ENCODE data around the gene WRNIP1. TPM values are rescaled to one million over a fixed set of nuclear protein-coding genes. Genes with fewer than 3 reads are reported as not detected.

The WRNIP1 gene
- total and polyA plus RNA-seq, 2 of the 4 experiments (the other 2 are of a cell fraction): 43.7 to 47.1 TPM

- Histone ChIP-seq H2AK9ac (replicated peaks; ENCODE audit: low read depth, low read length, poor library complexity) (no peak overlapping the region), H3K9me3 (ENCODE audit: control insufficient read depth, insufficient read depth, low read length) (no peaks in the 10 kb centered on the region), H3K79me1 (ENCODE audit: low read depth in 1 of 2, low read length in 2 of 2) (no peaks in the 10 kb centered on the region), H3K27me3 (ENCODE audit: control insufficient read depth, insufficient read depth, low read length) (no peaks in the 10 kb centered on the region), H4K8ac (ENCODE audit: low read depth in 2 of 2, low read length in 2 of 2) (no peak overlapping the region), H4K91ac (ENCODE audit: insufficient read depth, low read depth, low read length) (no peak overlapping the region), H3K4me3 (ENCODE audit: insufficient read depth, low read depth, low read length) (no peak overlapping the region), H2AK5ac (ENCODE audit: low read depth, low read length) (no peak overlapping the region), H2AFZ (replicated peaks; ENCODE audit: low read length, poor library complexity) (no peak overlapping the region), H2BK5ac (ENCODE audit: low read depth, low read length, poor library complexity, severe bottlenecking) (no peak overlapping the region), H3K9ac (ENCODE audit: low read depth, low read length) (no peak overlapping the region), H3K56ac (ENCODE audit: extremely low read depth, insufficient read depth, low read length) (no peak overlapping the region), H3K14ac (replicated peaks; ENCODE audit: low read depth, low read length) (no peak overlapping the region), H3K27ac (ENCODE audit: insufficient read depth, low read length) (no peak overlapping the region), H4K5ac (ENCODE audit: low read depth, low read length) (no peak overlapping the region), H2BK20ac (ENCODE audit: low read depth, low read length) (no peak overlapping the region), H2BK15ac (ENCODE audit: low read depth, low read length) (no peak overlapping the region), H4K20me1 (ENCODE audit: insufficient read depth, low read length) (no peaks in the 10 kb centered on the region), H3K23ac (ENCODE audit: low read depth, low read length) (no peak overlapping the region), H3K36me3 (ENCODE audit: control insufficient read depth, insufficient read depth, low read length) (no peaks in the 10 kb centered on the region), H3K9me1 (ENCODE audit: insufficient read depth, low read length) (peaks cover 3% of the 10 kb centered on the region; the same call in 1 of the 2 replicates), H3K4me1 (ENCODE audit: control insufficient read depth, insufficient read depth, low read length) (peaks cover 11% of the 10 kb centered on the region; the same call in 1 of the 2 replicates), H3K4me2 (ENCODE audit: low read depth, low read length) (no peak overlapping the region), H3K18ac (ENCODE audit: low read depth, low read length) (no peak overlapping the region), H3K4ac (ENCODE audit: low read depth, low read length) (no peak overlapping the region), H2BK120ac (ENCODE audit: low read depth, low read length) (no peak overlapping the region)
- BruUV-seq (replicated peaks): no TSS peak
- DNase-seq (no peak), ATAC-seq (ENCODE audit: low read depth) (no peak)
- dilution Hi-C loops (cut with HindIII; ENCODE audit: low sequenced_read_pairs, unreplicated experiment) (no loop called here), intact Hi-C loops (cut with micrococcal nuclease) (loop anchor here (1.0 to 5.0 kb wide), 6 partner anchors 27 to 319 kb away; partner anchors contain the start of genes SERPINB1 and WRNIP1), in situ Hi-C loops (cut with MboI; ENCODE audit: low sequenced_read_pairs) (no loop called here)
- TF ChIP-seq CEBPB (IDR thresholded peaks at IDR 0.05; ENCODE audit: low read depth, low read length): no peak
- TF ChIP-seq MAFK (IDR thresholded peaks at IDR 0.05; ENCODE audit: low read depth, low read length): no peak
- TF ChIP-seq MXI1 (IDR thresholded peaks at IDR 0.05; ENCODE audit: borderline replicate concordance, low read depth, low read length): no peak
- no peak for TF ChIP-seq MAZ (IDR thresholded peaks at IDR 0.05; ENCODE audit: borderline replicate concordance, low read depth, low read length)
- no peak for TF ChIP-seq RCOR1 (IDR thresholded peaks at IDR 0.05; ENCODE audit: insufficient replicate concordance, low read length)
- TF ChIP-seq SMC3 (IDR thresholded peaks at IDR 0.05; ENCODE audit: low read depth, low read length): no peak
- TF ChIP-seq BHLHE40 (IDR thresholded peaks at IDR 0.05; ENCODE audit: low read depth, low read length): no peak
- TF ChIP-seq NFE2L2 (IDR thresholded peaks at IDR 0.05; ENCODE audit: low read depth, low read length): no peak
- no peak for TF ChIP-seq RFX5 (IDR thresholded peaks at IDR 0.05; ENCODE audit: low read depth, low read length)
- no peak for TF ChIP-seq RAD21 (IDR thresholded peaks at IDR 0.05; ENCODE audit: low read length)
- TF ChIP-seq CHD1 (IDR thresholded peaks at IDR 0.05; ENCODE audit: low read depth, low read length): no peak
- TF ChIP-seq ELK1 (IDR thresholded peaks at IDR 0.05; ENCODE audit: borderline replicate concordance, low read depth, low read length): no peak
- WGBS, 2 experiments (ENCODE audit: extremely low coverage in 2 of 2, insufficient read length in 1 of 2): no CpG with 5 or more reads among the region's 3 CpGs
- CTCF ChIA-PET: interaction anchor here (0.5 to 2.4 kb wide), 16 partner anchors 12 to 1229 kb away, joined by 3 to 29 read pairs (median 4); partner anchors contain the start of genes MYLK4 and WRNIP1
- POLR2A ChIA-PET (ENCODE audit: unreplicated experiment): no interaction called here
Measured at GRCh38 chr6:2737885-2738284, 27.3 kb upstream of the WRNIP1 start.

All from IMR-90 (cell line).